ENCODE results near the gene OSGEPL1.
A peak's percentile ranks its signal among the peaks of the same experiment; 100 is the strongest.

OSGEPL1 gene

GRCh38 chr2:189762551-189763298 is at the start of gene OSGEPL1:
TSS of gene OSGEPL1 (minus strand) at chr2:189762792. CDS start at chr2:189761640, 1,152 bp downstream.
- Histone ChIP-seq H4K20me1 (no peaks in the 10 kb centered on the region), H3K27ac (peak within 1 kb of the TSS; percentile 34 to 89 (median 83); a peak in 21 of 22 replicates), H3K4me2 (peak within 1 kb of the TSS; percentile 68 to 98 (median 82)), H3K4me3 (peak within 1 kb of the TSS; percentile 72 to 83 (median 77)), H3K4me1 (peaks cover 13 to 23% (median 18%) of the 10 kb centered on the region in 10 experiments; a peak in 18 of 20 replicates), H3K27me3 (no peaks in the 10 kb centered on the region), H3K36me3 (peaks cover 11 to 31% (median 13%) of the 10 kb centered on the region in 11 experiments), H3K9me3 (replicated peaks in 1 of 11) (no peaks in the 10 kb centered on the region), H3K9ac (peak within 1 kb of the TSS; percentile 78 to 90 (median 83))
- no peak for TF ChIP-seq Cebpa-rat (IDR thresholded peaks at IDR 0.05)

GRCh38 chr2:189803431-189803830 is 40.8 kb upstream of the OSGEPL1 start:
- TF ChIP-seq Cebpa-rat (IDR thresholded peaks at IDR 0.05): no peak
- no peak overlapping the region for H3K4me2 ChIP-seq
- H3K27me3 ChIP-seq: no peaks in the 10 kb centered on the region
- H4K20me1 ChIP-seq: peaks cover 0 to 2% (median 0%) of the 10 kb centered on the region in 11 experiments; a peak in 7 of 22 replicates
- H3K9me3 ChIP-seq (replicated peaks in 1 of 11): no peaks in the 10 kb centered on the region
- H3K9ac ChIP-seq: no peak overlapping the region
- H3K4me3 ChIP-seq: no peak overlapping the region
- no peak overlapping the region for H3K27ac ChIP-seq
- H3K36me3 ChIP-seq: peaks cover 43 to 96% (median 69%) of the 10 kb centered on the region in 11 experiments
- H3K4me1 ChIP-seq: peaks cover 0 to 3% (median 0%) of the 10 kb centered on the region in 10 experiments; a peak in 1 of 20 replicates

GRCh38 chr2:189802396-189802912 is 39.9 kb upstream of the OSGEPL1 start:
- Histone ChIP-seq H3K36me3 (peaks cover 46 to 96% (median 66%) of the 10 kb centered on the region in 11 experiments), H3K27ac (no peak overlapping the region), H3K4me2 (no peak overlapping the region), H3K4me1 (peaks cover 0 to 5% (median 0%) of the 10 kb centered on the region in 10 experiments; a peak in 1 of 20 replicates), H4K20me1 (peaks cover 0 to 11% (median 0%) of the 10 kb centered on the region in 11 experiments; a peak in 7 of 22 replicates), H3K9me3 (replicated peaks in 1 of 11) (no peaks in the 10 kb centered on the region), H3K27me3 (no peaks in the 10 kb centered on the region), H3K4me3 (no peak overlapping the region), H3K9ac (no peak overlapping the region)
- no peak for TF ChIP-seq Cebpa-rat (IDR thresholded peaks at IDR 0.05)

GRCh38 chr2:189799531-189799930 is 36.9 kb upstream of the OSGEPL1 start:
- H3K36me3 ChIP-seq: peaks cover 56 to 97% (median 81%) of the 10 kb centered on the region in 11 experiments
- TF ChIP-seq Cebpa-rat (IDR thresholded peaks at IDR 0.05): no peak
- no peak overlapping the region for H3K27ac ChIP-seq
- no peak overlapping the region for H3K9ac ChIP-seq
- H3K9me3 ChIP-seq (replicated peaks in 1 of 11): no peaks in the 10 kb centered on the region
- no peak overlapping the region for H3K4me2 ChIP-seq
- H4K20me1 ChIP-seq: peaks cover 0 to 11% (median 0%) of the 10 kb centered on the region in 11 experiments; a peak in 7 of 22 replicates
- peaks cover 0 to 5% (median 0%) of the 10 kb centered on the region in 10 experiments; a peak in 1 of 20 replicates for H3K4me1 ChIP-seq
- no peak overlapping the region for H3K4me3 ChIP-seq
- H3K27me3 ChIP-seq: no peaks in the 10 kb centered on the region

- H3K27me3 ChIP-seq: no peaks in the 10 kb centered on the region
- H3K9me3 ChIP-seq (replicated peaks in 1 of 11): no peaks in the 10 kb centered on the region
- H3K27ac ChIP-seq: no peak overlapping the region
- peaks cover 56 to 97% (median 81%) of the 10 kb centered on the region in 11 experiments for H3K36me3 ChIP-seq
- H3K4me1 ChIP-seq: peaks cover 0 to 5% (median 0%) of the 10 kb centered on the region in 10 experiments; a peak in 1 of 20 replicates
- no peak overlapping the region for H3K9ac ChIP-seq
- TF ChIP-seq Cebpa-rat (IDR thresholded peaks at IDR 0.05): no peak
- H3K4me2 ChIP-seq: no peak overlapping the region
- peaks cover 0 to 11% (median 0%) of the 10 kb centered on the region in 11 experiments; a peak in 7 of 22 replicates for H4K20me1 ChIP-seq
- H3K4me3 ChIP-seq: no peak overlapping the region
Observed at GRCh38 chr2:189799030-189799331, 36.4 kb upstream of the OSGEPL1 start.

- H3K27ac ChIP-seq: no peak overlapping the region
- no peak overlapping the region for H3K4me3 ChIP-seq
Observed at GRCh38 chr2:189798312-189799029, 35.9 kb upstream of the OSGEPL1 start.

GRCh38 chr2:189797902-189798301 is 35.3 kb upstream of the OSGEPL1 start:
- no peaks in the 10 kb centered on the region for H3K27me3 ChIP-seq
- peaks cover 0 to 11% (median 0%) of the 10 kb centered on the region in 11 experiments; a peak in 7 of 22 replicates for H4K20me1 ChIP-seq
- peak overlapping the region in 1 of 11 experiments; percentile 16; a peak in 2 of 22 replicates for H3K9ac ChIP-seq
- no peaks in the 10 kb centered on the region for H3K9me3 ChIP-seq (replicated peaks in 1 of 11)
- no peak overlapping the region for H3K4me3 ChIP-seq
- no peak overlapping the region for H3K27ac ChIP-seq
- H3K4me2 ChIP-seq: no peak overlapping the region
- H3K4me1 ChIP-seq: peaks cover 0 to 5% (median 0%) of the 10 kb centered on the region in 10 experiments; a peak in 1 of 20 replicates
- peaks cover 67 to 97% (median 84%) of the 10 kb centered on the region in 11 experiments for H3K36me3 ChIP-seq
- TF ChIP-seq Cebpa-rat (IDR thresholded peaks at IDR 0.05): no peak

More at GRCh38 chr2:189798312-189799029, 35.9 kb upstream of the OSGEPL1 start:
- Histone ChIP-seq H3K4me1 (peaks cover 0 to 5% (median 0%) of the 10 kb centered on the region in 10 experiments; a peak in 1 of 20 replicates), H4K20me1 (peaks cover 0 to 11% (median 0%) of the 10 kb centered on the region in 11 experiments; a peak in 7 of 22 replicates), H3K9me3 (replicated peaks in 1 of 11) (no peaks in the 10 kb centered on the region), H3K9ac (0 out of 22 replicates have a peak overlapping the region, but pooled peaks of 1 of the 11 experiments have one; percentile 1), H3K36me3 (peaks cover 61 to 97% (median 83%) of the 10 kb centered on the region in 11 experiments), H3K4me2 (no peak overlapping the region), H3K27me3 (no peaks in the 10 kb centered on the region)
- no peak for TF ChIP-seq Cebpa-rat (IDR thresholded peaks at IDR 0.05)

GRCh38 chr2:189794310-189794709 is 31.7 kb upstream of the OSGEPL1 start:
- no peak overlapping the region for H3K9ac ChIP-seq
- no peaks in the 10 kb centered on the region for H3K9me3 ChIP-seq (replicated peaks in 1 of 11)
- H3K27me3 ChIP-seq: no peaks in the 10 kb centered on the region
- H4K20me1 ChIP-seq: peaks cover 0 to 11% (median 3%) of the 10 kb centered on the region in 11 experiments; a peak in 6 of 22 replicates
- TF ChIP-seq Cebpa-rat (IDR thresholded peaks at IDR 0.05): no peak
- no peak overlapping the region for H3K27ac ChIP-seq
- H3K36me3 ChIP-seq: peaks cover 52 to 97% (median 75%) of the 10 kb centered on the region in 11 experiments
- no peak overlapping the region for H3K4me2 ChIP-seq
- H3K4me3 ChIP-seq: no peak overlapping the region
- 0 out of 20 replicates have a peak, but pooled peaks cover 0 to 5% (median 0%) of the 10 kb centered on the region in 10 experiments for H3K4me1 ChIP-seq
